Measurements from ENCODE around the gene SETD1B. TPM values are rescaled to one million over a fixed set of nuclear protein-coding genes. Genes with fewer than 3 reads are reported as not detected.
A peak's percentile ranks its signal among the peaks of the same experiment; 100 is the strongest.

SETD1B gene
- total RNA-seq, 2 donors from 2014 or later: 20.4 to 25.4 TPM

- H3K4me1 ChIP-seq: peaks cover 4% of the 10 kb centered on the region
- H3K27ac ChIP-seq: no peak overlapping the region
- no peak overlapping the region for H3K9ac ChIP-seq (ENCODE audit: low read depth in 2 of 2, low read length in 2 of 2)
- H3K9me3 ChIP-seq: no peaks in the 10 kb centered on the region
- DNase-seq: no peak
- TF ChIP-seq, protein P1, sequence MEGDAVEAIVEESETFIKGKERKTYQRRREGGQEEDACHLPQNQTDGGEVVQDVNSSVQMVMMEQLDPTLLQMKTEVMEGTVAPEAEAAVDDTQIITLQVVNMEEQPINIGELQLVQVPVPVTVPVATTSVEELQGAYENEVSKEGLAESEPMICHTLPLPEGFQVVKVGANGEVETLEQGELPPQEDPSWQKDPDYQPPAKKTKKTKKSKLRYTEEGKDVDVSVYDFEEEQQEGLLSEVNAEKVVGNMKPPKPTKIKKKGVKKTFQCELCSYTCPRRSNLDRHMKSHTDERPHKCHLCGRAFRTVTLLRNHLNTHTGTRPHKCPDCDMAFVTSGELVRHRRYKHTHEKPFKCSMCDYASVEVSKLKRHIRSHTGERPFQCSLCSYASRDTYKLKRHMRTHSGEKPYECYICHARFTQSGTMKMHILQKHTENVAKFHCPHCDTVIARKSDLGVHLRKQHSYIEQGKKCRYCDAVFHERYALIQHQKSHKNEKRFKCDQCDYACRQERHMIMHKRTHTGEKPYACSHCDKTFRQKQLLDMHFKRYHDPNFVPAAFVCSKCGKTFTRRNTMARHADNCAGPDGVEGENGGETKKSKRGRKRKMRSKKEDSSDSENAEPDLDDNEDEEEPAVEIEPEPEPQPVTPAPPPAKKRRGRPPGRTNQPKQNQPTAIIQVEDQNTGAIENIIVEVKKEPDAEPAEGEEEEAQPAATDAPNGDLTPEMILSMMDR (IDR thresholded peaks at IDR 0.05): no peak
- H3K27me3 ChIP-seq: no peaks in the 10 kb centered on the region
- H3K4me3 ChIP-seq: no peak overlapping the region
- intact Hi-C loops (cut with DNase I): loop anchor here (10.0 kb wide), 1 partner anchor 216 kb away; no protein-coding TSS in a partner anchor
- H3K36me3 ChIP-seq: no peaks in the 10 kb centered on the region
These were observed 33.4 kb upstream of the SETD1B start for GRCh38 chr12:121770388-121770787.

DNA sequence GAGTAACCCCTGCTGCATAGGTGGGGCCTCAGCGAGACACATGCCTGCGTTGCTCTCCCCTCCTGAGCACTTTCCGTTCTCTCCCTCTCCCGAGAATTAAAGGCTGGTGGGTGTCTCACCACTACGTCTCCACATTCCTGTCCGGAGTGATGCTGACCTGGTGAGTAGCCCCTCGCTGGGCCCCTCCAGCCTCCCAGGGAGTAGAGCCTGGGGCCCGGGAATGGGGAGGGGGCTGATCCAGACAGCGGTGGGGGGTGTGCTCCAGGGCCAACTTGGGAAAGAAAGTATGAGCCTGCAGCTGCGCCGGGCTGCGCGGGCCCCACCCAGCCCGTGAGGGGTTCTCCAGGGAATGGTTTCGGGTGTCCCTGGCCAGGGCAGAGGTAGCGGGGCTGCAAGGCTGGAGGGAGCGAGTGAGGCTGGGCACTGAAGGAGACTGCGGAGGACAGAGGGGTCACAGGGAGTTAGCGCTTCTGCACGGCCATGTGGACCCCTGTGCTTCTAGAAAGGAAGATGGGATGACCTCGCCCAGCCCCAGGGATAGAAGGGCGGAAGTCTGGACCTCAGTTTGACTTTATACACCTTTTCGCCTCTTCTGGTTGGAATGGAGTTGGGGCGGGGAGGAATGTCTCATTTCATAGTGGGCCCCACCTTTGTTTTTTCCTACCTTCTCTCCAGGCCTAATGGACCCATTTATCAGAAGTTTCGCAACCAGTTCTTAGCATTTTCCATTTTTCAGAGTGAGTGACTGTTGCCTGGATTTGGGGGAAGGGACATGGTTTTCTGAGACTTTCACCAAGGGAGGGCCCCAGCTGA lies 32.8 kb upstream of the SETD1B start:
- Histone ChIP-seq H3K27me3 (no peaks in the 10 kb centered on the region), H3K9ac (ENCODE audit: low read depth in 2 of 2, low read length in 2 of 2) (no peak overlapping the region), H3K9me3 (no peaks in the 10 kb centered on the region), H3K4me3 (no peak overlapping the region), H3K27ac (no peak overlapping the region), H3K4me1 (peaks cover 4% of the 10 kb centered on the region), H3K36me3 (no peaks in the 10 kb centered on the region)
- DNase-seq: no peak
- intact Hi-C loops (cut with DNase I): loop anchor here (10.0 kb wide), 1 partner anchor 216 kb away; no protein-coding TSS in a partner anchor
- TF ChIP-seq, protein P1 (IDR thresholded peaks at IDR 0.05): no peak

- Histone ChIP-seq H3K9ac (ENCODE audit: low read depth in 2 of 2, low read length in 2 of 2) (no peak overlapping the region), H3K36me3 (no peaks in the 10 kb centered on the region), H3K4me3 (no peak overlapping the region), H3K9me3 (no peaks in the 10 kb centered on the region), H3K4me1 (peaks cover 4% of the 10 kb centered on the region), H3K27me3 (no peaks in the 10 kb centered on the region), H3K27ac (no peak overlapping the region)
- TF ChIP-seq, protein P1 (IDR thresholded peaks at IDR 0.05): peak; percentile 85
- peak; percentile 76 for DNase-seq
- intact Hi-C loops (cut with DNase I): loop anchor here (10.0 kb wide), 1 partner anchor 218 kb away; no protein-coding TSS in a partner anchor
These were observed 30.6 kb upstream of the SETD1B start for GRCh38 chr12:121773011-121773777.

DNA sequence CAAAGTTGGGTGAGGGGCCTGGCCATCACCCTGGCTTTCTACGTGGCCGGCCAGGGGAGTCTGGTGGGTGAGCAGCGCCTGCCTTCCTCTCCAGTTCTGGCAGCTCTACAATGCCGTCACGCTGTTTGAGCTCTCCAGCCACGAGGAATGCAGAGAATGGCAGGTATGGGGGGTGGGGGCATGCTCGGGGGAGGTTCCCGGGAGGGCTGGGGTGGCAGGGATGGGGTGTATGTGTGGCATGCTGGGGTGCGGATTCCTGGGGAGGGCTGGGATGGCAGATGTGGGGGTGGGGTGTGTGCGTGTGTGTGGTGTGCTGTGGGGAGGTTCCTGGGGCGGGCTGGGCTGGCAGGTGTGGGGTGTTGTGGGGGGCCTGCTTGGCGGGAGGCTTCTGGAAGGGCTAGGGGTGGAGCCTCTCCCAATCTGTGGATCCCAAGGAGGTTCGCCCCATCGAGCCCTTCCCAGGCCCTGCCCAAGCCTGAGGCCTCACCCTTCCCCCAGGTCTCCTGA lies 28.8 kb upstream of the SETD1B start:
- Histone ChIP-seq H3K27me3 (no peaks in the 10 kb centered on the region), H3K9ac (ENCODE audit: low read depth in 2 of 2, low read length in 2 of 2) (no peak overlapping the region), H3K4me3 (no peak overlapping the region), H3K36me3 (no peaks in the 10 kb centered on the region), H3K9me3 (no peaks in the 10 kb centered on the region), H3K27ac (no peak overlapping the region), H3K4me1 (peaks cover 4% of the 10 kb centered on the region)
- TF ChIP-seq, protein P1 (IDR thresholded peaks at IDR 0.05): no peak
- intact Hi-C loops (cut with DNase I): loop anchor here (2.0 to 10.0 kb wide), 3 partner anchors 37 to 220 kb away; no protein-coding TSS in a partner anchor
- DNase-seq: no peak

GRCh38 chr12:121775501-121775900 lies 28.3 kb upstream of the SETD1B start:
- no peak overlapping the region for H3K27ac ChIP-seq
- intact Hi-C loops (cut with DNase I): loop anchor here (2.0 to 10.0 kb wide), 3 partner anchors 37 to 221 kb away; no protein-coding TSS in a partner anchor
- no peak overlapping the region for H3K9ac ChIP-seq (ENCODE audit: low read depth in 2 of 2, low read length in 2 of 2)

More at GRCh38 chr12:121775501-121775900, 28.3 kb upstream of the SETD1B start:
- H3K9me3 ChIP-seq: no peaks in the 10 kb centered on the region
- H3K4me1 ChIP-seq: peaks cover 4% of the 10 kb centered on the region
- no peaks in the 10 kb centered on the region for H3K27me3 ChIP-seq
- DNase-seq: no peak
- TF ChIP-seq, protein P1 (IDR thresholded peaks at IDR 0.05): no peak
- no peaks in the 10 kb centered on the region for H3K36me3 ChIP-seq
- H3K4me3 ChIP-seq: no peak overlapping the region
